Activated naive CD4-positive, alpha-beta T cell treated with anti-CD3 and anti-CD28 coated beads, Interleukin-2, amount 50 U/mL, for 72 hours (primary cell): Measurements from ENCODE around the gene NDFIP1. TPM values are rescaled to one million over a fixed set of nuclear protein-coding genes. Genes with fewer than 3 reads are reported as not detected.
A peak's percentile ranks its signal among the peaks of the same experiment; 100 is the strongest.

Source experiments
- ATAC-seq, 2 donors: fragments of 150-1000 bp; cut with Tn5 transposase; 2 replicates each; pipeline ENCODE4 v1.10.0; 2021; ENCODE audit warnings: mild to moderate bottlenecking in 2 of 2, moderate library complexity in 2 of 2
- DNase-seq, 2 donors: peaks; one replicate each; pipeline ENCODE4 v3.0.0; 2021 to 2022; ENCODE audit warnings: low spot score in 2 of 2
- H3K27ac Mint-ChIP-seq, 2 donors: one replicate each; pipeline ENCODE4 v1.8.0; 2022; ENCODE audit warnings: mild to moderate bottlenecking in 2 of 2, mixed read lengths in 2 of 2
- H3K36me3 Mint-ChIP-seq, 2 donors: one replicate each; pipeline ENCODE4 v1.8.0; 2022; ENCODE audit warnings: mixed read lengths in 2 of 2
- H3K9me3 Mint-ChIP-seq, 2 donors: one replicate each; pipeline ENCODE4 v1.8.0; 2022; ENCODE audit warnings: mixed read lengths in 2 of 2
- total RNA-seq, 2 donors: library from RNA; stranded (reverse); gene quantifications; one replicate each; pipeline ENCODE4 v1.2.3, GENCODE V29; 2022

Gene NDFIP1
- total RNA-seq, 2 donors from 2014 or later: 70.5 to 92.3 TPM

DNA sequence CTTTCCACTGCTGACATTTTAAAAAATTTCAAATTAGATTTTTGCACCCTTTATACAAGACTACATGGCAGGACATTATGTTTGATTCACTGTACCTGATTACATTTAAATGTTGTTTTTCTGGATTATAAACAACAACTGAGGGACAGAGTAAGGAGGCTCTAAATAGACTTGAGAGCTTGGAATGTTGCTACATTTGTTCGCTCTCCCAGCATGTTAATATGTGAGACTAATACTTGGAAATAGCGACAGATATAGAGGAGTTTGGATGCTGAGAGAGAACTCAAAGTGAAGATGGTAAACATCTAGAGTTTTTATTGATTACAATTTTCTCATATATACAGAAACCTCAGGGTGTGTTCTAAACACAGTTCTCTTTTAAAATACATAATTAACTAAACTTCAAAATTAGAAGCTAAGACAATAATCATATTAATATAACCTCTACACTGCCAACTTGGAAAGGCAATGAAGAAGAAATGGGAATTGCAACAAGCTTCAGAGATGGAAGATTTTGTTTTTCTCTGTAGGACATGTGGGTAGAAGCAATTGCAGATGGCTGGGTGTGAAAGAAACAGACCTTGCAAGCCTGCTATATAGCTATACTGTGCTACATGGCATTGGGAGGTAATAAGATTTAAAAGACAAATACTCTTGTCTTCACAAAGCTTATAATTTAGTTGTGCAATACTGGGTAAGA is 1.4 kb upstream of the NDFIP1 start:
- DNase-seq (no peak), ATAC-seq (no peak)
- Mint-ChIP-seq H3K36me3 (peaks cover 13 to 23% of the 10 kb centered on the region in 2 donors), H3K9me3 (peaks cover 0 to 4% of the 10 kb centered on the region in 2 donors), H3K27ac (peak overlapping the region; percentile 95 to 99)

DNA sequence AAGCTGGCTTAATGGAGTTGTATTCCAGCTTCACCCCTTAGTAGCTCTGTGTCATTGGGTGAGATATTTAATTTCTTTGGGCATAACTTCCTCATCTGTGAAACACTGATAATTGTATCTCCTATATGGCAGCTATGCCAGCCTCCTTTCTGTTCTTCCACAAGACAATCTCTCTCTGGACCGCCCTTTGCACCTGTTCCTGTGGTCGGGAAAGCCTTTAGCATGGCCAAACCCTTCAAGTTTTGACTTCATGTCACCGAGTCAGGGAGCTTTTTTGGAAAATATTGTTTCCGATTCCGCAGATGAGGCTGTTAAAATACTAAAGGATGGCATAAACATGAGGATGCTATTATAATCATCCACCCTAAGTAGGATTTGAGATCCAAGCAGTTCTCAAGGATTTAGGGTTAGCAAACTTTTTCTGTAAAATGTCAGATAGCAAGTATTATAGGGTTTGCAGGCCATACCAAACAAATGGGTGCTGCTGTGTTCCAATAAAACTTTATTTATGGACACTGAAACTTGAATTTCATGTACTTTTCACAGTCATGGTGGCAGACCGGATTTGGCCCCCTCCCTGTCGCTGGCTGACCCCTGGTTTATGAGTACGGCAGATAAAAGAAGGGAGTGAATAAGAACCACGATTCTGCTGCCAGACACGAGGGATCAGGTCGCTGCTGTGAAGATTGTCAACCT is 695 bp upstream of the NDFIP1 start:
- Mint-ChIP-seq H3K9me3 (peaks cover 0 to 4% of the 10 kb centered on the region in 2 donors), H3K36me3 (peaks cover 15 to 30% of the 10 kb centered on the region in 2 donors), H3K27ac (peak overlapping the region; percentile 95 to 99)
- ATAC-seq (no peak), DNase-seq (no peak)

DNA sequence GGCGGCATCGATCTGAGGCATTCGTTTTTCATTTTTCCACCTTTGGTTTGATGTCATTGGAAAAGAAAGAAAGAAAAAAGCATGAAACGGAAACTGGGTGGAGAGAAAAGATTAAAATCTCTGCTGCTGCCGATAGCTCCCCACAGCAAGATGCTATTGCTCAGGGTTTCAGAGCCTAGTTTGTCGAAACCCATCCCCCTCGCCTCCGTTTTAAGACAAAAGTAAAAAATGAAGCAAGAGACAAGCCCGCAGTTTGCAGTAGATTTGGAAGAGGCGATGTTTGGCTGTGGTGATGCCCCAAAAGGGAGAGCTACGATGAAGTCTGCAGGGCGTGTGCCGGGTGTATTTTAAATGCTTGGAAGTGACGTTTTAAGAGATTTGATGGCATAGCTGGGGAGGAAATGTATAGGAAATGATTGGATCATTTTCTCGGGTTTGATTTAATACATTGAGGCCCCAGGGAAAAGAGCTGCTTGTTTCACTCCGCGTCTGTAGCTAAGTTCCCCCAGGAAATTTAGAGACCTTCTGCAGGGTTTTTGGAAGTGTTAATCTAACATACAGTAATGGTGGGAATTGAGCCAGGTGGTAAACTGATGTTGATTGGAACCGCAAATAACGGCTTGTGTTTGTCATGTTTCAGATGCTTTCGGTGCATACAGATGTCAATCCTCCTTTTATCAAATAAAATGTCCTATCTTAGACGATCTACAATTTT is 909 bp downstream of the NDFIP1 start:
- peaks cover 0 to 4% of the 10 kb centered on the region in 2 donors for H3K9me3 Mint-ChIP-seq
- ATAC-seq (peak; percentile 38 to 47), DNase-seq (no peak)
- H3K36me3 Mint-ChIP-seq: peaks cover 17 to 46% of the 10 kb centered on the region in 2 donors
- peak overlapping the region; percentile 93 to 99 for H3K27ac Mint-ChIP-seq

DNA sequence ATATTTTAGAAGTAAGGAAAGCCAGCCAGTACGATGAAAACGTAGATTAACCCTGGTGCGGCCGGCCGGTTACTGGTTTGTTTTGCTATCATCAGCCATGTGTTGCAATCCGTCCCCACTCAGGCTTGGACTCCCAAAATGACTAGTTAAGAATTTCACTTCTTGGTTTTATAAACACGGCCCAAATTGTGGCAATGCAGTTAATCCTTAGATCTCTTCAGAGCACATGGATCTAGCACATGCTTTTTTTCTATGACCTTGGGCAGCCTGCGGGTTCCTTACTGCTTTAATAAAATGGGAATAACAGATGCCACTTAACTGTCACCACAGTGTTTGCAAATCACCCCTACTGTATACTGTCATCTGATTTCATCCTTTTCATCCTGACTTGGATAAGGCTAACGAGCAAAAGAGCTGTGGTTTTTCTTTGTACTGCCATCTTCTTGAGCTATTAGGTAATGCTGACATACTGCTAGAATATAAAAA is 1.5 kb downstream of the NDFIP1 start:
- H3K36me3 Mint-ChIP-seq: peaks cover 17 to 46% of the 10 kb centered on the region in 2 donors
- peak overlapping the region; percentile 93 to 99 for H3K27ac Mint-ChIP-seq
- ATAC-seq: peak; percentile 20 to 35
- H3K9me3 Mint-ChIP-seq: peaks cover 0 to 4% of the 10 kb centered on the region in 2 donors
- DNase-seq: no peak

DNA sequence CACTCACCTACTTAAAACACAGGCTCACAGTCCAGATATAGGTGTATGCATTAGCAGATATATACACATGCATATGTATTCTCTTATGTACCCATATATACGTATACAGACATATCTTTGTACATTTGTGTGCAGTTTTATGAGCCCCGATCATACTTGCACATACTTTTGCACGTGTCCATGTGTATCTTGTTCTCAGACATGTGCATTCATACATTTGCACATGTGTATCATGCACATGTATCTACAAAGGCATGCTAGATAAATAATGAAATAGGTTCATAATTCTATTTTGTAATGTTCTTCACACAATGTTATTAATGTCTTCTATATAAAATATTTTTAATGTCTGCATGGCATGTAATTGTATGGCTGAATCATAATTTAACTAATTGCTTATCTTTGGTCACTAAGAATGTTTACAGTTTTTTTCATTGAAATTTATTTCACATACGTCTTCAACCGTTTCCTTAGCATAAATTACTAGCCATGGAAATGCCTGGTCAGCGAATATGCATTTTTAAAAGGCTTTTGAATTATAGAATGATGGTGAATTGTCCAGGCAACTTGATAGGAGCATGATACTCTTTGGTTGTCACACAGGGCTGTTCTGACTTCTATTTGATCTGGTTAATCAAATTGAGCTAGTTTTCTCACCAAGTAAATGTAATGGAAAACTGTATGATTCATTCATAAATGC is 2.6 kb downstream of the NDFIP1 start:
- H3K27ac Mint-ChIP-seq: peak overlapping the region; percentile 79 to 99
- ATAC-seq (no peak), DNase-seq (no peak)
- no peaks in the 10 kb centered on the region for H3K9me3 Mint-ChIP-seq
- peaks cover 17 to 46% of the 10 kb centered on the region in 2 donors for H3K36me3 Mint-ChIP-seq

DNA sequence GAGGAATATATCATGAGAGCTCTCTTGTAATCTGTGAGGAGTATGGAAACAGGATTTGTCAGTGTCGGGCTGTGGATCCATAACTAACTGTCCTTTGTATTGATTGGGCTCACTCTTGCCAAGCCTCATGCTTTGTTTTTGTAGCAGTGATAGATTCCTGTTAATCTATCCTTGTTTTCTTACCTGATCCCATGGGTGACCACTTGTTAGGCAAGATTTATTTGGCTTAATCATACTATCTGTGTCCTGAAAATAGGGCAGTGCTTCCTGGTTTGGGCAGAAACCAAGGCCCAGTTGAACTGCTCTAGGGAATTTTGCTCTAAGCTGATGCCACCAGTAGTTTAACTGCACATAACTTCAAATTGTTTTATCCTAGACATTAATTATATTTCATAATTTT is 6.1 kb downstream of the NDFIP1 start:
- ATAC-seq: no peak
- H3K27ac Mint-ChIP-seq: no peak overlapping the region
- DNase-seq: no peak
- peaks cover 11 to 40% of the 10 kb centered on the region in 2 donors for H3K36me3 Mint-ChIP-seq
- no peaks in the 10 kb centered on the region for H3K9me3 Mint-ChIP-seq

DNA sequence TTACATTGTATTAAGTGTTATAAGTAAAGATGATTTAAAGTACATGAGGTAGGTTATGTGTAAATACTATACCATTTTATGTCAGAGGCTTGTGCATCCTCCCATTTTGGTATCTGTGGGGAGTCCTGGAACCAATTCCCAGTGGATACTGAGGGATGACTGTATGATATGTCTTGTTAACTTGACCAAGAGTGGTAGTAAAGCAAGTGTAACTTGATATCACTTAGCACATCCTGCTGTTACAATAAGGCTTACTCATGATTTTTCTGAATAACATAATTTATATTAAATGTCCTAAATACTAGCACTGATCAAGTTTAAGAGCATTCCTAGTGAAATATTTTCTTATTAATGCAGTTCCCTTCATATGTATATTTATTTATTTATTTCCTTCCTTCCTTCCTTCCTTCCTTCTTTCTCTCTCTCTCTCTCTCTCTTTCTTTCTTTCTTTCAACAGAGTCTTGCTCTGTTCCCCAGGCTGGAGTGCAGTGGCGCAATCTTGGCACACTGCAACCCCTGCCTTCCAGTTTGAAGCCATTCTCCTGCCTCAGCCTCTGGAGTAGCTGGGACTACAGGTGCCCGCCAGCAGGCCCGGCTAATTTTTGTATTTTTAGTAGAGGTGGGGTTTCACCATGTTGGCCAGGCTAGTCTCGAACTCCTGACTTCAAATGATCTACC is 7.5 kb downstream of the NDFIP1 start:
- no peak for ATAC-seq
- H3K9me3 Mint-ChIP-seq: no peaks in the 10 kb centered on the region
- H3K27ac Mint-ChIP-seq: peak overlapping the region in 1 of 2 donors; percentile 63
- no peak for DNase-seq
- peaks cover 4 to 31% of the 10 kb centered on the region in 2 donors for H3K36me3 Mint-ChIP-seq

DNA sequence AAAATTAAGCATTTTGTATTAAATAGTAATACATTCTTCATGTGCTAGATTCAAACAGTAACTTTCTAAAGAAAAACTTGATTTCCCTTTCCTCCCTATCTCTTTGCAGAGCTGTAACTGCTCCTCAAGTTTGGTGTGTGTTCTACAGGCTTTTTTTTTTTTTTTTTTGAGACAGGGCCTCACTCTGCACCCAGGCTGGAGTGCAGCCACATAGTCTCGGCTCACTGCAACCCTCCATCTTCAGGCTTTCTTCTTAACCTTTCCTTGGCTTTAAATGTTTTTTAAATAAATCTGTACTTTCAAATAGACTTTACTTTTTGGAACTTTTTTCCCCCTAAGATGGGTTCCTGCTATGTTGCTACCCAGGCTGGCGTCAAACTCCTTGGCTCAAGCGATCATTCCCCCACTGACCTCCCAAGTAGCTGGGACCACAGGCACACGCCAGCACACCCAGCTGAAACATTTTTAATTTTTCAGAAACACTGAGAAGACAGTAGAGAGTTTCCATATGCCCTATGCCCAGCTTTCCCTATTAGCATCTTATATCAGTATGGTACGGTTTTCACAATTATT is 9.1 kb downstream of the NDFIP1 start:
- Mint-ChIP-seq H3K9me3 (peaks cover 0 to 2% of the 10 kb centered on the region in 2 donors), H3K27ac (peak overlapping the region; percentile 44 to 83), H3K36me3 (peaks cover 4 to 31% of the 10 kb centered on the region in 2 donors)
- peak in 1 of 2 donors; percentile 21 for ATAC-seq
- no peak for DNase-seq

DNA sequence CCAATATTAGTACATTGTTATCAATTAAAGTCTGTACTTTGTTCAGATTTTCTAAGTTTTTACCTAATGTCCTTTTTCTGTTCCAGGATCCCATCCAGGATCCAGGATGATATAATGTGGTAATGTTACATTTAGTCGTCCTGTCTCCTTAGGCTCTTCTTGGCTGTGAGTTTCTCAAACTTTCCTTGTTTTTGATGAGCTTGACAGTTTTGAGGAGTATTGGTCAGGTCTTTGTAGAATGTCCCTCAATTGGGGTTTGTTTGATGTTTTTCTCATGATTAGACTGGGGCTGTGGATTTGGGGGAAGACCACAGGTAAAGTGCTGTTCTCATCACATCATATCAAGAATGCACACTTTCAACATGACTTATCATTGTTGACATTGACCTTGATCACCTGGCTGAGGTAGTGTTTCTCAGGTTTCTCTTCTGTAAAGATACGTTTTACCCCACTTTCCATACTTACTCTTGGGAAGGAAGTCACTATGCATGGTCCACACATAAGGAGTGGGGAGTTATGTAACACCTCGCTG is 9.6 kb downstream of the NDFIP1 start:
- DNase-seq (no peak), ATAC-seq (peak; percentile 82 to 89)
- peak overlapping the region; percentile 10 to 44 for H3K27ac Mint-ChIP-seq
- H3K9me3 Mint-ChIP-seq: peaks cover 0 to 5% of the 10 kb centered on the region in 2 donors
- H3K36me3 Mint-ChIP-seq: peaks cover 0 to 30% of the 10 kb centered on the region in 2 donors

DNA sequence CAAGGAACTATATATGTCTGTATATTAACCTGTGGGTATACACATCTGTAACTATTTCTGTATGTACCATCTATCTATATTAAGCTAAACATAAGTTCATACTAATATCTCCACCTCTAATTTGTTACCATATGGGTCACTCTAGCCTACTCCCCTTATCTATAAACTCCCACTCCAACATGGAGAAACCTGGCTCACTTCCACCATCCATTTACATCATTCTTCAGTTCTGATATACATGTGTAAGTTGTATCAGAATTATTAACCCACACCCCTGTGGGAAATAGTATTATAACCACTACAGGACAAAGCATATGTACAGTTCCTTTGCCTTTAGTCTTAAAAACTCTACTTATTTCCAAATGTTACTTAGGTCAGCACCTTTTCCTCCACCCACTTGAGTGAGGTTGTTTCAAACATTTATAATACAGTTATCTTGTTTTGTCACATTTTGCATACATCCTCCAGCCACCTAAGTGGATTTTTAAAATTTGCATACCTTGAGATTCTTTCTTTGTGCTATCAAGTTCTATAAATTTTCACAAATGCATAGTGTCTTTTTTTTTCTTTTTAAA is 10.6 kb downstream of the NDFIP1 start:
- peaks cover 3 to 24% of the 10 kb centered on the region in 2 donors for H3K36me3 Mint-ChIP-seq
- no peak for ATAC-seq
- peak overlapping the region in 1 of 2 donors; percentile 32 for H3K27ac Mint-ChIP-seq
- H3K9me3 Mint-ChIP-seq: peaks cover 0 to 5% of the 10 kb centered on the region in 2 donors
- DNase-seq: no peak

DNA sequence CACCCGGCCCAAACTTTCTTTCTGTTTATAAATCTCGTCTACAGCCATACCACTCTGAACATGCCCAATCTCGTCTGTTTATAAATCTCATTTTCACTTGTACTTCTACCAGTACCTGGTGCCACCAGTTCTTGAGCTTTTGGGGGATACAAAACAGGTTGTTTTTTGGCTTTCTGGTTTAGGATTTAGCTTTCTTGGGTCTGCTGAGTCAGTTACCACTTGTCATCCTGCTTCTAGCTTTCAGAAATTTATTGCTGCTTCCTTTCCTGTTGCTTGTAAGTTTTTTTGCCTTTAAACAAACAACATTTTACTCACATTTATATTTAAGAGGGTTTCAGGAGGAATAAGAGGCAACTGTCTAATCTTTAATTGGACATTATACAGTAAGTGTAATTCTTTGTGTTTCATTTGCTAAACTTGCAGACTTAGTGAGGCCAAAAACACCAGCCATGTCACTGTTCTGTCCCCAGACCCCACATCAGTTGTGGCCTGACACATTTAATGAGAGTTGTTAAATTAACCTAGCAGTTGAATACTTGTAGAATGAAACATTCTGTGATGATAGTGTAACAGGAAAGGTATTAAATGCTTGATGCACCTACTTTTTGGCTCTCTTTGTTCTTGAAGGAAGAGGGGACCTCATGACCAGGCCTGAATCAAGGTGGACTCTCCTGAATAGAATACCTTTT is 11.8 kb downstream of the NDFIP1 start:
- H3K9me3 Mint-ChIP-seq: peaks cover 0 to 5% of the 10 kb centered on the region in 2 donors
- H3K27ac Mint-ChIP-seq: peak overlapping the region in 1 of 2 donors; percentile 50
- H3K36me3 Mint-ChIP-seq: peaks cover 4 to 32% of the 10 kb centered on the region in 2 donors

DNA sequence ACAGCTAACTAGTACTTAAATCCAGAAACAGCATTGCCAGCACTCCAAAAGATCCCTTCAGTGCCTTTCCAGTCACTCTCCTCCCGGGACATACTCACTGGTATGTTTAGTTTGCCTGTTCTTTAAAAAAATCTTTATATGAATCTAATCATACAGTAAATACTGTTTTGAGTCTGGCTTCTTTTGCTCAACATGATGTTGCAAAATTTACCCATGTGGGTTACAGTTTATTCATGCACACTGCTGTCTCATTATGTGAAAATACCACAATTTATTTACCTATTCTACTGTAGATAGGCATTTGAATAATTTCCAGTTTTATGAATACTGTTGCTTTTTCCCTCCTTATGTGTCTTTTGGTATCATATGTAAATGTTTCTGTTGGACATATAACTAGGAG is 13.5 kb downstream of the NDFIP1 start:
- H3K27ac Mint-ChIP-seq: no peak overlapping the region
- ATAC-seq (no peak), DNase-seq (no peak)
- peaks cover 0 to 5% of the 10 kb centered on the region in 2 donors for H3K9me3 Mint-ChIP-seq
- peaks cover 4 to 46% of the 10 kb centered on the region in 2 donors for H3K36me3 Mint-ChIP-seq

More for the DNA sequence above, 11.8 kb downstream of the NDFIP1 start:
- no peak for DNase-seq
- ATAC-seq: no peak

DNA sequence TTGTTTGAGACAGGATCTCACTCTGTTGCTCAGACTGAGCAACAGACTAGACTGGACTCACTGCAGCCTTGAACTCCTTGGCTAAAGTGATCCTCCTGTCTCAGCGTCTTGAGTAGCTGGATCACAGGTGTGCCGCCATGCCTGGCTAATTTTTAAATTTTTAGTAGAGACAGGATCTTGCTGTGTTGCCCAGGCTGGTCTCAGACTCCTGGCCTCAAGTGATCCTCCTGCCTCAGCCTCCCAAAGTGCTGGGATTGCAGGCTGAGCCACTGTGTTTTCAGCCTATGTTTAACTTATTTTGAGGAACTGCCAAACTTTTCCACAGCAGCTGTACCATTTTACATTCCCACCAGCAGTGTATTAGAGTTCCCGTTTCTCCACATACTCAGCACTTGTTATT is 16.8 kb downstream of the NDFIP1 start:
- Mint-ChIP-seq H3K9me3 (peaks cover 0 to 5% of the 10 kb centered on the region in 2 donors), H3K36me3 (peaks cover 4 to 58% of the 10 kb centered on the region in 2 donors), H3K27ac (peak overlapping the region in 1 of 2 donors; percentile 39)
- no peak for DNase-seq
- ATAC-seq: no peak

DNA sequence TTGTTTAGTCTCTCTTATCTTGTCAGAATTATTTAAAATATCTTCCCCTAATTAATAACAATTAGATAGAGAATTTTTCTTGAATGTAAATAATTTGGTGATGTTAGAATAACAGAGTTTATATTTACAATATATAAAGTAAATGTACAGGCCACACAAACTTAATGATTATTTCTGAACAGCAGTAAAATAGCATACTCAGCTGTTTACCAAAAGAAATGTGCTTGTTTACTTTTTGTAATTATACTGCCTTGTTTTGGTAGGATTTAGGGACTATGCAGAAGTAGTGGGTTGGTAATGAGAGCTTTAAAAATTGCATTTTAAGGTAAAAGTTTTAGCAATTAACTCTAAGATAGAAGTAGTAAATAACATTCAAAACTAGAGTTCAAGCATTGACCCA is 17.4 kb downstream of the NDFIP1 start:
- Mint-ChIP-seq H3K36me3 (peaks cover 4 to 58% of the 10 kb centered on the region in 2 donors), H3K9me3 (peaks cover 0 to 5% of the 10 kb centered on the region in 2 donors), H3K27ac (no peak overlapping the region)
- DNase-seq (no peak), ATAC-seq (no peak)
